Renal cortical epithelial cell (primary cell): ENCODE data around the gene CYCS. TPM values are rescaled to one million over a fixed set of nuclear protein-coding genes. Genes with fewer than 3 reads are reported as not detected.
A peak's percentile ranks its signal among the peaks of the same experiment; 100 is the strongest.
"Not testable (repeated sequence)": the region's sequence is repeated elsewhere in the genome, so short reads cannot be mapped to it uniquely, and the experiment has no call there.

ENCODE experiments used
- DNase-seq: peaks from one replicate; pipeline ENCODE4 v3.0.0-alpha.2; 2011; ENCODE audit warnings: low read depth
- total RNA-seq: library from RNA; depleted of rRNA; stranded (reverse); fragments of >200 nt; gene quantifications from 2 replicates; pipeline ENCODE4 v1.2.3, GENCODE V29; 2014

The CYCS gene
- total RNA-seq, 1 donor from 2014 or later, result 127 TPM

- no peak for DNase-seq
Measured at GRCh38 chr7:25118048-25118753, 6.9 kb downstream of the CYCS start.

- no peak for DNase-seq
Measured at GRCh38 chr7:25117226-25118047, 7.6 kb downstream of the CYCS start.

GRCh38 chr7:25116621-25117020 lies 8.4 kb downstream of the CYCS start:
- no peak for DNase-seq

GRCh38 chr7:25110514-25110913 lies 14.5 kb downstream of the CYCS start:
- DNase-seq, result not testable (repeated sequence)

GRCh38 chr7:25109276-25109675 lies 15.8 kb downstream of the CYCS start:
- no peak for DNase-seq

GRCh38 chr7:25105911-25106310 lies 19.1 kb downstream of the CYCS start:
- no peak for DNase-seq

GRCh38 chr7:25103773-25104172 lies 21.3 kb downstream of the CYCS start:
- DNase-seq, result no peak

GRCh38 chr7:25101817-25102216 lies 23.2 kb downstream of the CYCS start:
- no peak for DNase-seq

GRCh38 chr7:25098096-25099046 lies 26.7 kb downstream of the CYCS start:
- peak; percentile 66 for DNase-seq

GRCh38 chr7:25095516-25096345 lies 29.3 kb downstream of the CYCS start:
- DNase-seq, result no peak

GRCh38 chr7:25093268-25093826 lies 31.7 kb downstream of the CYCS start:
- peak; percentile 65 for DNase-seq

GRCh38 chr7:25091779-25092178 lies 33.3 kb downstream of the CYCS start:
- no peak for DNase-seq

GRCh38 chr7:25091176-25091575 lies 33.9 kb downstream of the CYCS start:
- peak; percentile 84 for DNase-seq

GRCh38 chr7:25090374-25090773 lies 34.7 kb downstream of the CYCS start:
- DNase-seq, result no peak

- no peak for DNase-seq
Measured at GRCh38 chr7:25087855-25088254, 37.2 kb downstream of the CYCS start.

GRCh38 chr7:25084821-25085220 lies 40.2 kb downstream of the CYCS start:
- no peak for DNase-seq

GRCh38 chr7:25083201-25083600 lies 41.9 kb downstream of the CYCS start:
- no peak for DNase-seq

- not testable (repeated sequence) for DNase-seq
Measured at GRCh38 chr7:25082041-25082440, 43.0 kb downstream of the CYCS start.

GRCh38 chr7:25077096-25077495 lies 48.0 kb downstream of the CYCS start:
- DNase-seq, result no peak

GRCh38 chr7:25075459-25075858 lies 49.6 kb downstream of the CYCS start:
- DNase-seq, result no peak

GRCh38 chr7:25073451-25073850 lies 51.6 kb downstream of the CYCS start:
- peak; percentile 80 for DNase-seq
